CD4-positive, alpha-beta T cell treated with Interleukin-4 for 1 hour (primary cell): ENCODE measurements around the gene B4GALNT4.
"Not testable (repeated sequence)": the region's sequence is repeated elsewhere in the genome, so short reads cannot be mapped to it uniquely, and the experiment has no call there.

Experiments used
- DNase-seq, 2 donors: peaks; one replicate each; pipeline ENCODE4 v3.0.0-alpha.2; 2020 to 2022

B4GALNT4 gene

DNA sequence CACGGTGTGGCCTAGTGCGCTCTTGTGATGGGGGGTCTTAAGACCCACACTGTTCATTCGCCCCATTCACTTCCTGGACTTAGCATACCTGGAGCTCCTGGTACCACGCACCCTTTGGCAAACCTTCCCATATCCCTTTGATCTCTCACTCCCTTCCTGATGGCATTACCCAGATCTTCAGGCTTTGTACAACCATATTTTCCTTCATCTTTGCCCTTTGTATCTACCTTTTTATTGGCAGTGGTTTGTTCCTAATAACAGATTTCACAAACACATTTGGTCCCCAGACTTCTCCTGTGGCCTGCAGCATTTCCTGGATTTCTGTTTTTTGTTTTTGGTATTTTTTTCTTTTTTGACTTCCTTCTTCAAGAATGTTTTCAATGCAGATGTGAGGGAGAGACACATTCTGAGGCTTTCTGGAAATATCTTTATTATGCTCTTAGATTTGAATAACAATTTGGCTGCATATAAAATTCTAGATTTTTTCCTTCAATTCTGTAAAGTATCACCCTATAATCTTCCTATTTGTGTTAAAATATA lies 32.6 kb upstream of the B4GALNT4 start:
- no peak for DNase-seq

DNA sequence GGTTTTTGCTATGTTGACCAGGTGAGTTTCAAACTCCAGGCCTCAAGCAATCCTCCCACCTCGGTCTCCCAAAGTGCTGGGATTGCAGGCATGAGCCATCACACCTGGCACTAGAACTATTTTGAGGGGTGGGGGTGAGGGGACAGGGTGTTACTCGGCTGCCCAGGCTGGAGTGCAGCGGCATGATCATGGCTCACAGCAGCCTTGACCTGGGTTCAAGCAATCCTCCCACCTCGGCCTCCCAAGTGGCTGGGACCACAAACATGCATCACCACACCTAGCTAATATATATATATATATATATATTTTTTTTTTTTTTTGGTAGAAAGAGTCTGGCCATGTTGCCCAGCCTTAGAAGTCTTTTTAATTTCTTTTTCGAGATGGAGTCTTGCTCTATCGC lies 31.6 kb upstream of the B4GALNT4 start:
- DNase-seq: no peak

GRCh38 chr11:339963-340362 lies 29.3 kb upstream of the B4GALNT4 start:
- DNase-seq: no peak

GRCh38 chr11:340539-341512 lies 28.5 kb upstream of the B4GALNT4 start:
- DNase-seq: no peak

DNA sequence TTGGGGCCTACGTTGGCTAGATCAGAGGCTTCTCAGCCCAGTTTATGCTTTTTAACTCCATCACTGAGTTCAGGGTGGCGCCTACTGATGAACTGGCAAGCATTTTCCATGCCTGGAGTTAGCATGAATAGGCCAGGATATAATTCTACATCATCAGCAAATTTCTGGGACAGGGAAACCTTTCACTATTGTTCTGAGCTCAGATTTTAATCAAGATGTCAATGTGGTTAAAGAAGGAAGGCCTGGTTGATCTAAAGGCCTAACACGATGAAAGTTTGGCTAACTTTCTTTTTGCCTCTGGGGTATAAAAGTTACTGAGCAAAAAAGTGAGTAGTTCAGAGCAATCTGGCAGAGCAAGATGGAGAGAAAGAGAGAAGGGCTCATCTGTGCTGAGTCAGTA lies 27.0 kb upstream of the B4GALNT4 start:
- no peak for DNase-seq

- DNase-seq: no peak
These were observed 24.3 kb upstream of the B4GALNT4 start for GRCh38 chr11:344836-345578.

DNA sequence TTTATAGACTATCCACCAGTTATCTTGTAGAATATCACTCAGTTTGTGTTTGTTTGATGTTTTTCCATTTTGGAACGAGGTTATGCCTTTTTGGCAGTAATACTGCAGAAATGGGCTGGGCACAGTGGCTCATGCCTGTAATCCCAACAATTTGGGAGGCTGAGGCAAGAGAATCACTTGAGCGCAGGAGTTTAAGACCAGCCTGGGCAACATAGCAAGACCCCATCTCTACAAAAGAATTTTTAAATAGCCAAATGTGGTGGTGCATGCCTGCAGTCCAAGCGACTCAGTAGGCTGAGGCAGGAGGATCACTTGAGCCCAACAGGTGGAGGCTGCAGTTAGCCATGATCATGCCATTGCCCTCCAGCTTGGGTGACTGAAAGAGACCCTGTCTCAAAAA lies 22.8 kb upstream of the B4GALNT4 start:
- no peak for DNase-seq

- DNase-seq: not testable (repeated sequence)
These were observed 19.9 kb upstream of the B4GALNT4 start for GRCh38 chr11:349270-349954.

DNA sequence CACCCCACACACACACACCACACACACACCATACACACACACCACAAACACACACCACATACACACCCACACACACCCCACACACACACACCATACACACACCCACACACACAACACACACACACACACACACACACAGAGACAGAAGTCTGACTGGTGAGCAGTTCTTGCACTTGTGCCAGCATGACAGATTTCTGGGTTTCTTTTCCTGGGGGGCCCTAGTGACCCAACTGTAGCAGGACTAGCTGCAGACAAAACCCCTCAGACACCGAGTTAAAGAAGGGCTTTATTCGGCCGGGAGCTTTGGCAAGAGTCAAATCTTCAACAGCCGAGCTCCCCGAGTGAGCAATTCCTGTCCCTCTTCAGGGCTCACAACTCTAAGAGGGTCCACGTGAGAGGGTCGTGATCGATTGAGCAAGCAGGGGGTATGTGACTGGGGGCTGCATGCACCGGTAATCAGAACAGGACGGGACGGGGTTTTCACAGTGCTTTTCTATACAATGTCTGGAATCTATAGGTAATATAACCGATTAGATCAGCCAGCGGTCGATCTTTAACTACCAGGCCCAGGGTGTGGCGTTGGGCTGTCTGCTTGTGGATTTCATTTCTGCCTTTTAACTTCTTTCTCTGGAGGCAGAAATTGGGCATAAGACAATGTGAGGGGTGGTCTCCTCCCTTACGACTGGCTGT lies 19.1 kb upstream of the B4GALNT4 start:
- not testable (repeated sequence) for DNase-seq

DNA sequence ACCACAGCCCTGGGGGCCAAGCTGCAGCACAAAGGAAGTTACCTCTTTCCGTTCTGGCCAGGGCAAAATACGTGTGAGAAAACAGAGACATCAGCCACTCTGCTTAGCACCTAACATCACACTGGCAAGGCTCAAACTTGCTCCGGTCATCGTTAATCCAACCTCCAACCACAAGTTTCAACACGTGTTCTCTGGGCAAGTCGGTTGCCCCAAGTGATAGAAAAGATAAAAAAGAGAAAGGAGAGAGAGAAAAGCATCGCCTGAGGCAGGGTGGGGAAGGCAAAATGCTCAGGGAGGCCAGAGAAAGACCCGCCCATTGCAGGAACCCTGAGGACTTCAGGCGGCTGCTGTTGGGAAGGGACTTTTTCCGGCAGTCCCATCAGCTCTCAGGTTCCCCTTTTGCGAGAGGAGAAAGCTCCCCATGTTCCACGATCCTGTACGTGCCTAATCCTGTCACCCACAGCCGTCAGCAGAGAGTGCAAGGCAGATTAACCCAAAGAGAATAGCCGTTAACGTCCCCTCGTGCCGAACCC lies 18.5 kb upstream of the B4GALNT4 start:
- DNase-seq: peak in 1 of 2 donors; percentile 37

DNA sequence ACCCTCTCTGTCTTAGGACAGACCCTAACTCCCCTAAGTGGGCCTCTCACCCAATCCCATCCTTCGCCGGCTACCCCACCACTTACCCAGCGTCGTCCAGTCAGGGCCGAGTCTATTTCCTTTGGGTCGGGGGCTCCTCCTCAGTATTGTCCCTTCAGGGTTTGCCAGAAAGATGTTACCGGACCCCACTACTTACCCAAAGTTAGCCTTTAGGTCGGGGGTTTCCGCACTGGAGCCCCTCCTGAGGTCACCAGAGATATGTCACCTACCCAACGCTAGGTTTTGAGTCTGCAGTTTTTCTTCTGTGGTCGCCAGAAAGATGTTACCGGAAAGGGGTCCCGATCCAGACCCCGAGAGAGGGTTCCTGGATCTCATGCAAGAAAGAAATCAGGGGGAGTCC lies 17.9 kb upstream of the B4GALNT4 start:
- no peak for DNase-seq

- DNase-seq: no peak
These were observed 16.8 kb upstream of the B4GALNT4 start for GRCh38 chr11:352456-353031.

DNA sequence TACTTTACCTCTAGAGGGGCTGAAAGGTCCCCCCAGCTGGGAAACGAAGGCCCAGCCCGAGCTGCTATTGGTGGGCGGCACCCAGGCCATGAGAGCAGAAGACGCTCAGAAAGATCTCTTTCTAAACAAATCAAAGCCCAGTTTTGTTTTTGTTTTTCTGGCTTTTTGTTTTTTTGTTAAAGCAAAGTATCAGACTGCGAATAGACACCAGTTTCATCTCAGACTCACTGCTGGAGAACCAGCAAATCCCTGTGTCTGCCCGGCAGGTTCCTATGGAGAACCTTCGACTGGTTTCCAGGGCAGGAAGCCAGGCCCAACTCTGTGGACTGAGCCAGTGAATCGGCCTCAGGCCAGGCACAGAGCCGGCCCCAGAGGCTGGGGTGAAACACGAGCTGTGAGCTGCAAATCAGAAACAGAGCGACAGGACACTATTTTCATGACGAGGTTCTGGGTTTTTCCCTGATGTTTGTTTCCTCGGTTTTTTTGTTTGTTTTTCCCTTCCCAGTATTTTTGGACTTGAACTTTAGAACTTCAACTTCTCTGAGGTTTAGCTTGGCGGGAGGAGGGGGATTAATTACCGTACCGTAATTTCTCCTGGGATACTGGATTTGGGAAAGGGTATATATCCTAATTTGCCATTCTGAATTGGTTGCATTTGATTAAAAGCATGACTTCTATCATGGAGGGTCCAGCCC lies 16.0 kb upstream of the B4GALNT4 start:
- DNase-seq: no peak

DNA sequence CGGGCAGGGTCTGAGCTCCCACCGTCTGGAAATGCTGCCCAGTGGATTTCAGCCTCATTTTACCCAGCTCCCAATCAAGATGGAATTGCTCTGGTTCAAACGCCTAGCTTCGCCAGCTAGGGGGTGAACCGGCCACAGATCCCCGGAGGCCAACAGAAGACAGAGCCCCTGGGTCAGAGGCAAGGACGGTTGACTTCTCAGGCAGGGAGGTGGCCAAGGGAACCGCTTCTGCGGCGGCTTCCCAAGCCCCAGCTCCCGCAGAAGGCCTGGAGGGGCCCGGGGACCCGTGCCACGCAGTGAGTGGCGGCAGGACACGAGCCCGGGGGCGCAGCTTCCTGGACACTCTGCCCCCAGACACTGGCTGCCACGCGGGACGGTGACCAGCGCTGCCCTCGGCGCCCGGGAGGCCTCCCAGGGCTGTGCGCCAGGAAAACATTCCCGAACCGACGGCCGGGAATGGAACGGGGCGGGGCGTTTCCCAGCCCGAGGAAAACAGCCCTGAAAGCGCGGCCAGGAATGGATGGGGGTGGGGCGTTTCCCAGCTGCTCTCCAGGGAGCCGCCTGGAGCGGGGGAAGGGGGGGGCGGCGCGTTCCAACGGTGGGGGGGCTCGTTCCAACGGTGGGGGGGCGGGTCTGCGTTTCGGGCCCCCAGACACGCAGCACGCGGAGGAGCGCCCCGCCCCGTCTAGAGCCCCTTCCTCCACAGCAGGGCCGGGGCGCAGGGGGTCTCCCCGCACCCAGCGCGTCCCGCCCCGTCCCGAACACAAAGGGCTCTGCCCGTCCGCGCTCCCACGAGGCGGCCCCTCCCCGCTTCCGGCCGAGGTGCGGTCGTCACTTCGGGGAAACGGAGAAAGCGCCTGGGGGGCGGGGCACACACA lies 13.5 kb upstream of the B4GALNT4 start:
- DNase-seq: peak; percentile 87

- DNase-seq: no peak
These were observed 12.7 kb upstream of the B4GALNT4 start for GRCh38 chr11:356610-357009.

DNA sequence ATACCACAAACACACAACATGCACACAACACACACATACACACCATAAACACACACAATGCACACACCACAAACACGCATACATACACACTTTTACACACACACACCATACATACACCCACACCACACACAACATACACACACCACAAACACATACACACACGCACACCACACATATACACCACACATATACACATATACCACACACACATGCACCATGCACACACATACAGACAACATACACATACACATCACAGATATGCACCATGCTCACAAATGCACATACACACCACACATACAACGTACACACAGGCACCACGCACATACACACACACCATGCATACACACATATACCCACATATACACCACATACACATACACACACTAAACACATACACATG lies 11.7 kb upstream of the B4GALNT4 start:
- DNase-seq: no peak

DNA sequence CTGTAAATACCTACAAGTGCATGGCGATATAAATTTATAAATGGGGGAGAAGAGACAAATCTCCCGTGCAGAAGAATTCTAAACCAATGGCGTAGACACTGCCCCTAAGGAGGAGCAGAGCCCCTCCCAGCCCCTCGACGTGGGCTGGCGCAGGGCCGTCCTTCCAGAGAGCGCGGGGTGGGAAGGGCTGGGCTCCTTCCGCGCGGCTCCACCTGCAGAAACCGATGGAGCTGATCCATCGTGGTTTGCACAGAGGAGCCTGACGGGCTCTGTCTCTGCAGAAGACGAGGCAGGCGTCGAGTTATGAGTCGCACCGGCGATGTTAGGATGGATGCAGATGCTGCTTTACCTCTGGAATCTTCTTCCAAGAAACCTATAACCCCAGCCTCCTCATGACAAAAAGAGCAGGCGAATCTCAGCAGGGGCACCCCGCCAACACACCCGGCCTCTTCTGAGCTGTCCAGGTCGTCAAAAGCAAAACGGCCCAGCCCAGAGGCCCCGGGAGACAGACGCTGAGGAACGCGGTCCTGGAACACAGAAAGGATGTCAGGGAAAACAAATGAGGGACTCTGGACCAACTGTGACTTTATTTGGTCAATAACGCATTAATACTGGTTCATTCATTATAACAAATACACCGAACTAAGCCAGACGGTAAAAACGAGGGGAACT lies 11.0 kb upstream of the B4GALNT4 start:
- DNase-seq: no peak

- DNase-seq: peak; percentile 18 to 45
These were observed 10.1 kb upstream of the B4GALNT4 start for GRCh38 chr11:359181-359714.
